ENCODE results near the gene NBPF4. TPM values are rescaled to one million over a fixed set of nuclear protein-coding genes. Genes with fewer than 3 reads are reported as not detected.
"Not testable (repeated sequence)": the region's sequence is repeated elsewhere in the genome, so short reads cannot be mapped to it uniquely, and the experiment has no call there.

Gene NBPF4
- total RNA-seq (2014; rRNA removed; shearing (Covaris generic)), result not detected in 2 replicates

GRCh38 chr1:108243976-108244375 lies at the start of gene NBPF4:
NBPF4 (minus strand) TSS chr1:108244076; CDS start chr1:108243761, 315 bp downstream.
- not testable (repeated sequence) for DNase-seq (ENCODE audit: low read depth)

- DNase-seq (ENCODE audit: low read depth), result not testable (repeated sequence)
Observed at GRCh38 chr1:108282528-108283257, 38.8 kb upstream of the NBPF4 start.

- not testable (repeated sequence) for DNase-seq (ENCODE audit: low read depth)
Observed at GRCh38 chr1:108272485-108273327, 28.8 kb upstream of the NBPF4 start.

GRCh38 chr1:108267097-108267496 lies 23.2 kb upstream of the NBPF4 start:
- not testable (repeated sequence) for DNase-seq (ENCODE audit: low read depth)

GRCh38 chr1:108261967-108262366 lies 18.1 kb upstream of the NBPF4 start:
- not testable (repeated sequence) for DNase-seq (ENCODE audit: low read depth)

- not testable (repeated sequence) for DNase-seq (ENCODE audit: low read depth)
Observed at GRCh38 chr1:108261519-108261918, 17.6 kb upstream of the NBPF4 start.

GRCh38 chr1:108260578-108261259 lies 16.8 kb upstream of the NBPF4 start:
- not testable (repeated sequence) for DNase-seq (ENCODE audit: low read depth)

- not testable (repeated sequence) for DNase-seq (ENCODE audit: low read depth)
Observed at GRCh38 chr1:108255426-108255825, 11.6 kb upstream of the NBPF4 start.

GRCh38 chr1:108239426-108239825 lies 4.5 kb downstream of the NBPF4 start:
- DNase-seq (ENCODE audit: low read depth), result not testable (repeated sequence)

- not testable (repeated sequence) for DNase-seq (ENCODE audit: low read depth)
Observed at GRCh38 chr1:108235308-108235707, 8.6 kb downstream of the NBPF4 start.

- DNase-seq (ENCODE audit: low read depth), result not testable (repeated sequence)
Observed at GRCh38 chr1:108232183-108232582, 11.7 kb downstream of the NBPF4 start.

- not testable (repeated sequence) for DNase-seq (ENCODE audit: low read depth)
Observed at GRCh38 chr1:108229976-108230375, 13.9 kb downstream of the NBPF4 start.

- DNase-seq (ENCODE audit: low read depth), result not testable (repeated sequence)
Observed at GRCh38 chr1:108227772-108228171, 16.1 kb downstream of the NBPF4 start.

GRCh38 chr1:108226855-108227254 lies 17.0 kb downstream of the NBPF4 start:
- DNase-seq (ENCODE audit: low read depth), result not testable (repeated sequence)

- DNase-seq (ENCODE audit: low read depth), result not testable (repeated sequence)
Observed at GRCh38 chr1:108223226-108223625, 20.6 kb downstream of the NBPF4 start.

GRCh38 chr1:108217515-108218174 lies 26.2 kb downstream of the NBPF4 start:
- DNase-seq (ENCODE audit: low read depth), result not testable (repeated sequence)

- peak; percentile 38 for DNase-seq (ENCODE audit: low read depth)
Observed at GRCh38 chr1:108217007-108217406, 26.9 kb downstream of the NBPF4 start.

GRCh38 chr1:108216028-108216890 lies 27.6 kb downstream of the NBPF4 start:
- DNase-seq (ENCODE audit: low read depth), result not testable (repeated sequence)

GRCh38 chr1:108214641-108215465 lies 29.0 kb downstream of the NBPF4 start:
- peak; percentile 18 for DNase-seq (ENCODE audit: low read depth)

Data from M059J (cell line).